Suprapubic skin (tissue), 4 donors: Measurements from ENCODE around the gene LCTL. TPM values are rescaled to one million over a fixed set of nuclear protein-coding genes. Genes with fewer than 3 reads are reported as not detected.

Source experiments
- DNase-seq, 2 donors: peaks; one replicate each; pipeline ENCODE4 v3.0.0-alpha.2; 2019; ENCODE audit warnings: low spot score in 2 of 2
- H3K27ac ChIP-seq: fragments of 200-600 bp; sonication (generic); one replicate; pipeline ENCODE4 v1.5.1; 2019
- H3K27me3 ChIP-seq: fragments of 200-600 bp; sonication (generic); one replicate; pipeline ENCODE4 v1.5.1; 2019
- H3K36me3 ChIP-seq: fragments of 200-600 bp; sonication (generic); one replicate; pipeline ENCODE4 v1.5.1; 2019
- H3K4me1 ChIP-seq: fragments of 200-600 bp; sonication (generic); one replicate; pipeline ENCODE4 v1.5.1; 2019
- H3K4me3 ChIP-seq: fragments of 200-600 bp; sonication (generic); one replicate; pipeline ENCODE4 v1.5.1; 2019; ENCODE audit warnings: mild to moderate bottlenecking
- H3K9me3 ChIP-seq: fragments of 200-600 bp; sonication (generic); one replicate; pipeline ENCODE4 v1.5.1; 2019
- EP300 ChIP-seq: sonication (generic); formaldehyde crosslinking; IDR thresholded peaks from one replicate; pipeline ENCODE4 v1.6.1; 2017; ENCODE audit warnings: antibody characterized with exemption
- POLR2A ChIP-seq, 2 donors: fragments of 450-650 bp; IDR thresholded peaks; one replicate each; pipeline ENCODE4 v1.6.1; 2017; ENCODE audit warnings: antibody characterized with exemption in 2 of 2, mild to moderate bottlenecking in 2 of 2, moderate library complexity in 2 of 2
- POLR2AphosphoS5 ChIP-seq, 3 donors: sonication (generic); formaldehyde crosslinking; IDR thresholded peaks; one replicate each; pipeline ENCODE4 v1.6.1; 2017; ENCODE audit warnings: antibody characterized with exemption in 3 of 3
- WGBS: methylation state at CpG from one replicate; pipeline ENCODE4 v1.1.5; 2018; 5-methylcytosine and 5-hydroxymethylcytosine counted together
- total RNA-seq, 4 donors: library from RNA; depleted of rRNA; stranded (reverse); fragments of >200 nt; gene quantifications; one replicate each; pipeline ENCODE4 v1.1.0, GENCODE V29; 2016
- TF ChIP-seq, protein P1 (sequence below), 2 donors: fragments of 200-600 bp in 1 of 2; fragments of 450-650 bp in 1 of 2; sonication (generic) in 1 of 2; IDR thresholded peaks; one replicate each; pipeline ENCODE4 v1.5.1; 2016 to 2019; ENCODE audit warnings: antibody characterized with exemption in 2 of 2, mild to moderate bottlenecking in 1 of 2, moderate library complexity in 1 of 2

LCTL gene
- total RNA-seq, 4 donors from 2014 or later = 0.23 TPM; not detected in 3

DNA sequence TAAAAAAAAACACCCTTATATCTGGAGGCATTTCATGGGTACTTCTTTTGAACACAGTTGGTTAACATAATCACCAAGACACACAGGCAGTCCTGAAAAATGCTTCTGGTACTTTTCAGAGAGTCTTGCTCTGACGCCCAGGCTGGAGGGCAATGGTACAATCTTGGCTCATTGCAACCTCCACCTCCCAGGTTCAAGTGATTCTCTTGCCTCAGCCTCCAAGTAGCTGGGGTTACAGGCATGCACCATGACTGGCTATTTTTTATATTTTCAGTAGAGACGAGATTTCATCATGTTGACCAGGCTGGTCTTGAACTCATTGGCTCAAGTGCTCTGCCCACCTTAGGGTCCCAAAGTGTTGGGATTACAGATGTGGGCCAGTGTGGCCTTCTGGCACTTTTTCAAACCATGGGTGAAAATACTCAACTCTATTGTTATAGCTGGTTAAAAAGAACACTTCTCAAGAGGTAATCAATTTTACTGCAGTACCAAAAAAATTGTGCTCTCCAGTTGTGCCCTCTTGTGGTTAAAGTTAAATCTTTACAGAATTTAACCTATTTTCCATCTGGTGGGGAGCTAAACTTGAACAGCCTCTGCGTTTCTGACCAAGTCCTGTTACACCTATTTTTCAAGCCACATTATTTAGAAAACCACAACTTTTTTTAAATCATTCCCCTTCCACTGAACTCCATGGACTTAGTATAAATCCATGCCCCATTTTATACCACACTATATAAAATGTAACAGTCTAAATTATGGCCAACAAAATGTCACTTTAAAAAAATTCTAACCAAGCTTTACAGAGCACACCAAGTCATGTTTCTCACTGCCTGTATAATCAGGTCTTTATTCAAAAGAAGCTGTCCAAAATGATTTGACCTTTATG lies 67.1 kb downstream of the LCTL start:
- no peaks in the 10 kb centered on the region for H3K27me3 ChIP-seq
- no peak for DNase-seq
- TF ChIP-seq, protein P1, sequence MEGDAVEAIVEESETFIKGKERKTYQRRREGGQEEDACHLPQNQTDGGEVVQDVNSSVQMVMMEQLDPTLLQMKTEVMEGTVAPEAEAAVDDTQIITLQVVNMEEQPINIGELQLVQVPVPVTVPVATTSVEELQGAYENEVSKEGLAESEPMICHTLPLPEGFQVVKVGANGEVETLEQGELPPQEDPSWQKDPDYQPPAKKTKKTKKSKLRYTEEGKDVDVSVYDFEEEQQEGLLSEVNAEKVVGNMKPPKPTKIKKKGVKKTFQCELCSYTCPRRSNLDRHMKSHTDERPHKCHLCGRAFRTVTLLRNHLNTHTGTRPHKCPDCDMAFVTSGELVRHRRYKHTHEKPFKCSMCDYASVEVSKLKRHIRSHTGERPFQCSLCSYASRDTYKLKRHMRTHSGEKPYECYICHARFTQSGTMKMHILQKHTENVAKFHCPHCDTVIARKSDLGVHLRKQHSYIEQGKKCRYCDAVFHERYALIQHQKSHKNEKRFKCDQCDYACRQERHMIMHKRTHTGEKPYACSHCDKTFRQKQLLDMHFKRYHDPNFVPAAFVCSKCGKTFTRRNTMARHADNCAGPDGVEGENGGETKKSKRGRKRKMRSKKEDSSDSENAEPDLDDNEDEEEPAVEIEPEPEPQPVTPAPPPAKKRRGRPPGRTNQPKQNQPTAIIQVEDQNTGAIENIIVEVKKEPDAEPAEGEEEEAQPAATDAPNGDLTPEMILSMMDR (IDR thresholded peaks at IDR 0.05) = no peak
- TF ChIP-seq POLR2A (IDR thresholded peaks at IDR 0.05) (no peak), POLR2AphosphoS5 (IDR thresholded peaks at IDR 0.05) (no peak), EP300 (no peak)
- no peak overlapping the region for H3K27ac ChIP-seq
- no peak overlapping the region for H3K4me3 ChIP-seq
- 37% methylated on average over 3 of the region's 3 CpGs for WGBS
- H3K36me3 ChIP-seq = peaks cover 61% of the 10 kb centered on the region
- peaks cover 42% of the 10 kb centered on the region for H3K4me1 ChIP-seq
- H3K9me3 ChIP-seq = no peaks in the 10 kb centered on the region

Other genes starting within 250 kb of the LCTL start
- 1 to 10 TPM; 4.8 to 8.2 (median 7.0) TPM for gene TIPIN, start 209.3 kb downstream of the LCTL start, total RNA-seq
- gene MAP2K1, start 179.1 kb downstream of the LCTL start, total RNA-seq = 10 to 100 TPM; 23.6 to 31.0 (median 27.9) TPM
- gene SNAPC5, start 68.2 kb downstream of the LCTL start, total RNA-seq = 10 to 100 TPM in 3 of 4 donors, 1 to 10 TPM in 1; 9.9 to 26.8 (median 17.3) TPM
- gene RPL4, start 61.1 kb downstream of the LCTL start, total RNA-seq = 1,000 to 10,000 TPM; 3,240 to 5,495 (median 4,865) TPM
- 1 to 10 TPM; 4.7 to 8.9 (median 5.1) TPM for gene ZWILCH, start 60.7 kb downstream of the LCTL start, total RNA-seq
- 1 to 10 TPM; 2.9 to 7.0 (median 6.9) TPM for gene SMAD6, start 136.2 kb upstream of the LCTL start, total RNA-seq